ENCODE results near the gene EPHA7.

DNA sequence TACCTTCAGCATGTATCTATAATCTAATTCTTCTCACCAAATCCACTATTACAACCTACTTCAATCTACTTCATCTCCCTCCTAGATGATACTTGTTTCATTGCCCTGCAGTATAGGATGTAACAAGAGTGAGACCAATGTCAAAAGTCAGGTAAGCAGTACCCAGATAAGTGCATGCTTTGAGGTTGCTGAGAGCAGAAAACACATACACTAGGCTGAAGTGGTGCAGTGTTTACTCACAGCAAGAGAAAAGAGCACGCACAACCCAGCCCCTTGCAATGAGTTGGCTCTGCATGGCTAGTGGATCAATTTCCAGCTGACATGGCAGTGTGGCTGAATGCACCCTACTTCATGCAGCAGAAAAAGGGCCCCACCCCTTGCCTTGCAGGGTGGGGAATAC is 199.9 kb downstream of the EPHA7 start:
- TF ChIP-seq, protein P1, sequence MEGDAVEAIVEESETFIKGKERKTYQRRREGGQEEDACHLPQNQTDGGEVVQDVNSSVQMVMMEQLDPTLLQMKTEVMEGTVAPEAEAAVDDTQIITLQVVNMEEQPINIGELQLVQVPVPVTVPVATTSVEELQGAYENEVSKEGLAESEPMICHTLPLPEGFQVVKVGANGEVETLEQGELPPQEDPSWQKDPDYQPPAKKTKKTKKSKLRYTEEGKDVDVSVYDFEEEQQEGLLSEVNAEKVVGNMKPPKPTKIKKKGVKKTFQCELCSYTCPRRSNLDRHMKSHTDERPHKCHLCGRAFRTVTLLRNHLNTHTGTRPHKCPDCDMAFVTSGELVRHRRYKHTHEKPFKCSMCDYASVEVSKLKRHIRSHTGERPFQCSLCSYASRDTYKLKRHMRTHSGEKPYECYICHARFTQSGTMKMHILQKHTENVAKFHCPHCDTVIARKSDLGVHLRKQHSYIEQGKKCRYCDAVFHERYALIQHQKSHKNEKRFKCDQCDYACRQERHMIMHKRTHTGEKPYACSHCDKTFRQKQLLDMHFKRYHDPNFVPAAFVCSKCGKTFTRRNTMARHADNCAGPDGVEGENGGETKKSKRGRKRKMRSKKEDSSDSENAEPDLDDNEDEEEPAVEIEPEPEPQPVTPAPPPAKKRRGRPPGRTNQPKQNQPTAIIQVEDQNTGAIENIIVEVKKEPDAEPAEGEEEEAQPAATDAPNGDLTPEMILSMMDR (IDR thresholded peaks at IDR 0.05; ENCODE audit: low read depth, low read length, poor library complexity, severe bottlenecking): no peak
- no peak for TF ChIP-seq EZH2phosphoT487 (IDR thresholded peaks at IDR 0.05; ENCODE audit: borderline replicate concordance, low read length)

All from DOHH2 (cell line).